ENCODE results near the gene LATS2. TPM values are rescaled to one million over a fixed set of nuclear protein-coding genes. Genes with fewer than 3 reads are reported as not detected.
"Not testable (repeated sequence)": the region's sequence is repeated elsewhere in the genome, so short reads cannot be mapped to it uniquely, and the experiment has no call there.

Gene LATS2
- total RNA-seq, 1 donor from 2014 or later = 24.6 TPM

- DNase-seq (ENCODE audit: low spot score) = no peak
Measured at GRCh38 chr13:20968745-20969144, 92.6 kb downstream of the LATS2 start.

GRCh38 chr13:20967340-20967739, 94.0 kb downstream of the LATS2 start:
- no peak for DNase-seq (ENCODE audit: low spot score)

DNA sequence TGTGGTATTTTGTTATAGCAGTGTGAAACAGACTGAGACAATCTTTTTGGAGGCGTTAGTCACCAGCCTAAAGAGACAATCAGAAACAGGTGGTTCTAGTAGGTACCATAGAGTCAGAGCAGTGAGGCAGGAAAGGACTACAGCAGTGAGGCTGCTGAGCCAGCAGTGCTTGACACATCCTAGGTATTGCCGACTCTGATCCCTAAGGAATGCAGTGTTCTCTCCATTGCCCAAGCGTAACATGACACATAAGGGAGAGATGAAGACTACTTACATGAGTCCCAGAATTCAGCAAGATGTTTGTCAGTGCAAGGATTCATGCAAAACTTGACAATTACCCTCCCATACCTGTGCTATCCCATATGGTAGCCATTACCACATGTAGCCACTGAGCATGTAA, 96.5 kb downstream of the LATS2 start:
- no peak for DNase-seq (ENCODE audit: low spot score)

GRCh38 chr13:20961663-20962062, 99.7 kb downstream of the LATS2 start:
- DNase-seq (ENCODE audit: low spot score) = not testable (repeated sequence)

DNA sequence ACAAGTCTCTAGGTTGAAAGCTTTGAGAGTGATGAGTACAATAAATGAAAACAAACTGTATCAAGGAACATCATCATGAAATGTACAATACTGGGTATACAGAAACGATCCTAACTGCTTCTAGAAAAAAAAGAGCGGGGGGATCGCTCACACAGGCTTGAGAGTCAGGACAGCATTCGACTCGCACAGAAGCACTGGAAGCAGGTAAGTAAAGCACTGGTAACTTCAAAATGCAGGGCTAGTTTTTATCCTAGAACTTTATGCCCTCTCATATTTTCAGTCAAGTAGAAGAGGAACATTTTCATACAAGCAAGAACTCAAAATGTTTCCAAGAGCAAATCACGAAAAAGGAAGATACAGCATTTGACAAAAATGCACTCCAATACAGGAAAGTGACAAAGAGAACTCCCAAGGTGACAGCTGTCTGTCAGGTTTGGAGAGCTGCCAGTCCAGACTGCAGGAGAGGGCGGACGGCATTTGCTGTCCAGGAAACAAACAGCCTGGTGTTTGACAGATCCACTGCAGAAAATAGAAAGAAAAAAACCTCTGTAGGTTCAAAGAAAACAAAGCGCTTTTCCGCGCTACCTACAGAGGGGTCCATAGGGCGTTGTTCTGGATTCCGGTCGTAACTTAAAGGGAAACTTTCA, 100.6 kb downstream of the LATS2 start:
- DNase-seq (ENCODE audit: low spot score) = no peak

DNA sequence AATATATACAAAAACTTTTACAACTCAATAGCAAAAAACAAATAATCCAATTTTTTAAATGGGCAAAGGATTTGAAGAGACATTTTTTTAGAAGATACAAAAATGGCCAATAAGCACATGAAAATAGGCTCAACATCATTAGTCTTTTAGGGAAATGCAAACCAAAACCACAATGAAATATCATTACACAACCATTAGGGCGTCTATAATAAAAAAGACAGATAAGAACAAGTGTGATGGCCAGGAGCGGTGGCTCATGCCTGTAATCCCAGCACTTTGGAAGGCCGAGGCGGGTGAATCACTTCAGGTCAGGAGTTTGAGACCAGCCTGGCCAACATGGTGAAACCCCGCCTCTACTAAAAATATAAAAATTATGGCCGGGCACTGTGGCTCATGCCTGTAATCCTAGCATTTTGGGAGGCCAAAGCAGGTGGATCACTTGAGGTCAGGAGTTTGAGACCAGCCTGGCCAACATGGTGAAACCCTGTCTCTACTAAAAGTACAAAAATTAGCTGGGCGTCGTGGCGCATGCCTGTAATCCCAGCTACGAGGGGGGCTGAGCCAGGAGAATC, 104.3 kb downstream of the LATS2 start:
- not testable (repeated sequence) for DNase-seq (ENCODE audit: low spot score)

- no peak for DNase-seq (ENCODE audit: low spot score)
Measured at GRCh38 chr13:20955496-20955895, 105.9 kb downstream of the LATS2 start.

DNA sequence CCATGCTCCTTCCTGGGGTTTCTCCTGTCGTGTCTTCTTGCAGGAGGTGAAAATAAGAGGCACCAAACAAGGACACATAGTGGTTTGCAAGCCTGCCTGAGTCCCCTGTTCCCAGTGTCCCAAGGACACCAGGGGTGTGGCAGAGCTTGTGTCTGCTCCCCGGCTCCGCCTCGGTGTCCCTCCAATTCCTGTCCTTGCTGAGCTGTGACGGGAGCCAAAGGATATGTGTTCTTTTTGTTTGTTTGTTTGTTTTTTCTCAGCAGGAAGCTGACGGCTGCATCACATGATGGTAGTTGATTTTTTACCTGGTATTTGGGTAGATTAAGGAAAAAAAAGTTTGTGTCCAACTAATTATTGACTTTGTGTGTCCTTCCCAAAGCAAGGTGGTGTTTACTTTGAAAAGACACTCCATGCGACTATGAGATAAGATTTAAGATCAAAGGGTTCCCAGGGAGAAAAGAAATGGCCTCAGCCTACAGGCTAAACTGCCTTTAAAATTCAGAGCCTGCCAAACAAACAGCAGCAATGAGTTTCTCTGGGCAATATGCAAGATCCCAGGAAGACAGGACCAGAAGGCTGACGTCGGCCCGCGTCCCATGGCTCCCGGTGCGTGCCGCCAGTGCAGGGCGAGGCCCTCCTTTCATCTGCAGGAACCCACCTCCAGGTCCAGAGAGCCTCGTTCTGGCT, 108.0 kb downstream of the LATS2 start:
- DNase-seq (ENCODE audit: low spot score) = no peak

GRCh38 chr13:20952838-20953237, 108.5 kb downstream of the LATS2 start:
- DNase-seq (ENCODE audit: low spot score) = no peak

DNA sequence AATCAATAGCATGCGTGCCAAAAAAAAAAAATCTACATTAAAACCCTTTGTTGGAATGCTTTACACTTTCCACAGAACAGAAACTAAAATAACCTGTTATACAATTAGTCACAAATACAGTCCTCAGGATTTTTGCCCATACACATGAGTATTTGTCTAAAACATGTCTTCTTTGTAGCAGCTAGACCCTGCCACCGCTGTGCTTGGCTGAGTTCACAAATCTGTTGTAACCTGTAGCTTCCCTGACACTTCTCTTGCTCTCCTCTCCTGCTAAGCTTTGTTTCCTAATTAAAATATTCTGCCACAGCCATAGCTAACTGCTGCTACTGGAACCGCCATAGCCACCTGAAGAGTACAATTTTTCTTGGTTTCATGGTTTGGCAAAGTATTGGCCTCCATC, 113.4 kb downstream of the LATS2 start:
- not testable (repeated sequence) for DNase-seq (ENCODE audit: low spot score)

DNA sequence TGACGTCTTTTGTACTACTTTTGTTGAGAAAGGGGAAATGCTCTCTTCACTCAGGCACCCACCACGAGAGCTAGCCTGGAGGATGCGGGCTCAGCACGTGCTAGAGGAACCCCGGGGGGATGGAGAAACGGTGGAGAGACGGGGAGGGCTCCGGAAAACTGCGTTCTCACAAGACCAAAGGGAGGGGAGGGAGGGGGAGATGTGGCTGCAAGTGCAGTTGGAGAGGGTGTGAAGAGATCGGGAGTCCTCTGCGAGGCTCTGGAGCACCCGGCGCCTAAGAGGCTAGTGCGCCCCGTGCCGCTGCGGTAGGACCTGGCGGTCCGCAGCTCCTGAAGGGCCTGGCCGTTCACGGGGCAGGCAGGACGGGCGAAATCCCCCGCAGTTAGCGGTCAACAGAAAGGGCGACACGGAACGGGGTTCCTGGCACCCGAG, 115.4 kb downstream of the LATS2 start:
- no peak for DNase-seq (ENCODE audit: low spot score)

DNA sequence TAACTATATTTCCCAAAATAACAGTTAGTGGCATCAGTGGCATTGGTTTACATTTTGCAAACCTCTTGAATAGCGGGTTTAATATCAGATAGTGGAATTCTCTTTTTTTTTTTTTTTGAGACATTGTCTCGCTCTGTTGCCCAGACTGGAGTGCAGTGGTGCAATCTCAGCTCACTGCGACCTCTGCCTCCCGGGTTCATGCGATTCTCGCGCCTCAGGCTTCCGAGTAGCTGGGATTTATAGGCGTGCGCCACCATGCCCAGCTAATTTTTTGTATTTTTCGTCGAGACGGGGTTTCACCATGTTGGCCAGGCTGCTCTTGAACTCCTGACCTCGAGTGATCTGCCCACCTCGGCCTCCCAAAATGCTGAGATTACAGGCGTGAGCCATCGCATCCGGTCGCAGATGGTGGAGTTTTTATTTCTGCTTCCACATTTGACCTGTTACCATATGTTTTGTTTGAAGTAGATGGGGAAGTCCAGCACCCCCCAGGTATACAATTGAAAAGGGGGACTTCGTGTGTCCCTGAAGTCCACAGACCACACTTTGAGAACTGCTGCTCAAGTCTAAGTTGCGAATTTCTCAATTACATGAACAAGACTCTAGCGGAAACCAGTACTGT, 118.3 kb downstream of the LATS2 start:
- DNase-seq (ENCODE audit: low spot score) = no peak

DNA sequence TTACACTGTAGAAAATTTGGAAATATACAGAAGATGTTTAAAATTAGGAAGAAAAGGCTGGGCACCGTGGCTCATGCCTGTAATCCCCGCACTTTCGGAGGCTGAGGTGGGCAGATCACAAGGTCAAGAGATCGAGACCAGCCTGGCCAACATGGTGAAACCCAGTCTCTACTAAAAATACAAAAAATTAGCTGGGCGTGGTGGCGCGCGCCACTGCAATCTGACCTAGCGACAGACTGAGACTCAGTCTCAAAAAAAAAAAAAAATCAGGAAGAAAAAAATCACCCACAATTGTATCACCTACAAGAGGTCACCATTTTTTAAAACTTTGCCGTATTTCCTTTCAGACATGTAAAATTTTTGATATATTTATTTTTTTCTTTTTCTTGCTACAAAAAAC, 120.9 kb downstream of the LATS2 start:
- not testable (repeated sequence) for DNase-seq (ENCODE audit: low spot score)

DNA sequence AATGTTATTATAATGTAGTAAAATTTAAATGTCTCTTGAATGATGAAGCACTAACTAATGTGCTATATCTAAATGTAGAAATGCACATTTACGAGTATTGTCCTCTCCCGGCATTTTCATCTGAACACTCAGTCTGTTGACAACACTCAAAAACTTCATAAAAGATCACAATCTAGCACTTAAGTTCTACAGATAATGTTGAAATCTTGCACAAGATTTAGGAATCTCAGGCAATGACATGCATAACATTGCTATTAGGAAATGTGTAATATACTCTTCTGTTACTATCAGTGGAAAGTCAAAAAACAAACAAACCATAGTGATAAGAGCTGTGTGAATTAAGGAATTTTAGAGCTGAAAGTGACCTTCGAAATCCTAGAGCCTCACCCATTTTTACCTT, 121.3 kb downstream of the LATS2 start:
- peak; percentile 32 for DNase-seq (ENCODE audit: low spot score)

- no peak for DNase-seq (ENCODE audit: low spot score)
Measured at GRCh38 chr13:20939662-20940061, 121.7 kb downstream of the LATS2 start.

- no peak for DNase-seq (ENCODE audit: low spot score)
Measured at GRCh38 chr13:20938302-20938701, 123.1 kb downstream of the LATS2 start.

GRCh38 chr13:20927596-20928257, 133.7 kb downstream of the LATS2 start:
- no peak for DNase-seq (ENCODE audit: low spot score)

DNA sequence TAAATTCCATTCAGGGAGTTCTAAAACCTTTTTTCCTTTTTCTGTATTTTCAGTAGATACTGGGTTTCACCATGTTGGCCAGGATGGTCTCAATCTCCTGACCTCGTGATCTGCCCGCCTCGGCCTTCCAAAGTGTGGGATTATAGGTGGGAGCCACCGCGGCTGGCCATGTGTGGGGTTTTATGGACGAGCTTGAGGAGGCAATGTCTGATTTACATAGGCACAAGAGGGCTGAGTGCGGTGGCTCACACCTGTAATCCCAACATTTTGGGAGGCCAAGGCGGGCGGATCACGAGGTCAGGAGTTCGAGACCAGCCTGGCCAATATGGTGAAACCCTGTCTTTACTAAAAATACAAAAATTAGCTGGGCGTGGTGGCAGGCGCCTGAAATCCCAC, 136.0 kb downstream of the LATS2 start:
- DNase-seq (ENCODE audit: low spot score) = not testable (repeated sequence)

- peak; percentile 85 for DNase-seq (ENCODE audit: low spot score)
Measured at GRCh38 chr13:20924758-20925394, 136.5 kb downstream of the LATS2 start.

DNA sequence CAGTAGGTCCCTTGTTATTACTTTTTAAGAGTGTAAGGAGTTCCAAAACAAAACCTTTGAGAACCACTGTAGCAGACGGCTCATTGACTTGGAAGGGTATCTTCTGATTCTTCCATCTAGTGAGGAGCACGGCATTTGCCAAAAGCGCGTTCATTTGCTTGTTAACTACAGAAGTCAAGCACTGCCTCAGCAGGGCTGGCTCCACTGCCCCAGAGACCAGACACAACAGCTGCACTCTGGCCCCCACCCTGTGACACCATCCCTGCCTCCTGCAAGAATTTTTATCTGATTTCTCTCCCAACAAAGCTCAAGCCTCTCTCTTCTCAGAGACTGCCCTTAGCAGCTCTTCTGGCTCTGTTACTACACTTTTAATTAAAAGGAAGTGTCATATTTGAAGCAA, 138.1 kb downstream of the LATS2 start:
- no peak for DNase-seq (ENCODE audit: low spot score)
